PC-9 (cell line): ENCODE results near the gene TBX10. TPM values are rescaled to one million over a fixed set of nuclear protein-coding genes. Genes with fewer than 3 reads are reported as not detected.
"Not testable (repeated sequence)": the region's sequence is repeated elsewhere in the genome, so short reads cannot be mapped to it uniquely, and the experiment has no call there.

Source experiments
- BruUV-seq: library from RNA; stranded (reverse); fragments of 400-500 nt; replicated peaks from 2 replicates; lab custom pipeline; 2021; lab: Mats Ljungman, UMichigan
- CTCF ChIA-PET: fragments of 300-600 bp; sonication (Branson Sonifier 250); formaldehyde crosslinking; loops from one replicate; lab custom pipeline; 2022; ENCODE audit warnings: antibody characterized with exemption; lab: Charles Lee
- POLR2A ChIA-PET: fragments of 300-600 bp; sonication (Branson Sonifier 250); formaldehyde crosslinking; loops from one replicate; lab custom pipeline; 2022; ENCODE audit warnings: antibody characterized with exemption; ENCODE audit not compliant: unreplicated experiment; lab: Charles Lee
- DNase-seq, 2 experiments: peaks; one replicate each; pipeline versions ENCODE4 v3.0.0 to v3.0.0-alpha.2; 2015 to 2022; ENCODE audit warnings: mixed read lengths in 1 of 2
- H2AFZ ChIP-seq: fragments of 200-600 bp; sonication (generic); 2 replicates; pipeline ENCODE4 v1.8.1; 2017; ENCODE audit warnings: antibody characterized with exemption
- H3F3A ChIP-seq: fragments of 200-600 bp; sonication (generic); 2 replicates; pipeline ENCODE4 v1.8.1; 2017; ENCODE audit warnings: antibody characterized with exemption, mild to moderate bottlenecking, low read depth; ENCODE audit not compliant: insufficient read depth
- H3K27ac ChIP-seq: fragments of 200-600 bp; sonication (generic); 2 replicates; pipeline ENCODE4 v1.6.1; 2016; ENCODE audit warnings: mixed run types
- H3K27me3 ChIP-seq: fragments of 200-600 bp; sonication (generic); 2 replicates; pipeline ENCODE4 v1.6.1; 2016; ENCODE audit warnings: low read depth, mixed run types; ENCODE audit not compliant: insufficient read depth
- H3K36me3 ChIP-seq: fragments of 200-600 bp; sonication (generic); 2 replicates; pipeline ENCODE4 v1.6.1; 2016; ENCODE audit warnings: low read depth, mixed run types
- H3K4me1 ChIP-seq: fragments of 200-600 bp; sonication (generic); replicated peaks from 2 replicates; pipeline ENCODE4 v1.6.1; 2016; ENCODE audit warnings: mixed run types; ENCODE audit not compliant: insufficient read depth
- H3K4me2 ChIP-seq: fragments of 200-600 bp; sonication (generic); 2 replicates; pipeline ENCODE4 v1.6.1; 2017; ENCODE audit warnings: mixed run types
- H3K4me3 ChIP-seq: fragments of 200-600 bp; sonication (generic); 2 replicates; pipeline ENCODE4 v1.6.1; 2016; ENCODE audit warnings: mixed run types
- H3K79me2 ChIP-seq: fragments of 200-600 bp; sonication (generic); 2 replicates; pipeline ENCODE4 v1.6.1; 2017; ENCODE audit warnings: low read depth, mixed run types
- H3K9me2 ChIP-seq: fragments of 200-600 bp; sonication (generic); 2 replicates; pipeline ENCODE4 v1.8.1; 2017; ENCODE audit warnings: mild to moderate bottlenecking; ENCODE audit not compliant: insufficient read depth
- H3K9me3 ChIP-seq: fragments of 200-600 bp; sonication (generic); 2 replicates; pipeline ENCODE4 v1.8.1; 2016; ENCODE audit warnings: low read depth; ENCODE audit not compliant: insufficient read depth
- H4K20me1 ChIP-seq: fragments of 200-600 bp; sonication (generic); 2 replicates; pipeline ENCODE4 v1.8.1; 2017; ENCODE audit not compliant: insufficient read depth
- EZH2 ChIP-seq: fragments of 200-600 bp; sonication (generic); IDR thresholded peaks from 2 replicates; pipeline ENCODE4 v1.8.0; 2017; ENCODE audit warnings: antibody characterized with exemption, low read depth
- intact Hi-C: fragments of 100-400 bp; cut with micrococcal nuclease; formaldehyde crosslinking; loops from one replicate; pipeline ENCODE4 v1.10.0; 2022; ENCODE audit not compliant: unreplicated experiment
- total RNA-seq: library from RNA; stranded (reverse); gene quantifications from 2 replicates; pipeline ENCODE4 v1.2.3, GENCODE V29; 2021
- TF ChIP-seq, protein P1 (sequence below): fragments of 200-600 bp; sonication (generic); conservative IDR thresholded peaks from 2 replicates; pipeline ENCODE4 v1.6.1; 2017; ENCODE audit warnings: mixed run types, antibody characterized with exemption, mild to moderate bottlenecking, moderate library complexity

The TBX10 gene
- total RNA-seq, 1 experiment from 2014 or later, result not detected

DNA sequence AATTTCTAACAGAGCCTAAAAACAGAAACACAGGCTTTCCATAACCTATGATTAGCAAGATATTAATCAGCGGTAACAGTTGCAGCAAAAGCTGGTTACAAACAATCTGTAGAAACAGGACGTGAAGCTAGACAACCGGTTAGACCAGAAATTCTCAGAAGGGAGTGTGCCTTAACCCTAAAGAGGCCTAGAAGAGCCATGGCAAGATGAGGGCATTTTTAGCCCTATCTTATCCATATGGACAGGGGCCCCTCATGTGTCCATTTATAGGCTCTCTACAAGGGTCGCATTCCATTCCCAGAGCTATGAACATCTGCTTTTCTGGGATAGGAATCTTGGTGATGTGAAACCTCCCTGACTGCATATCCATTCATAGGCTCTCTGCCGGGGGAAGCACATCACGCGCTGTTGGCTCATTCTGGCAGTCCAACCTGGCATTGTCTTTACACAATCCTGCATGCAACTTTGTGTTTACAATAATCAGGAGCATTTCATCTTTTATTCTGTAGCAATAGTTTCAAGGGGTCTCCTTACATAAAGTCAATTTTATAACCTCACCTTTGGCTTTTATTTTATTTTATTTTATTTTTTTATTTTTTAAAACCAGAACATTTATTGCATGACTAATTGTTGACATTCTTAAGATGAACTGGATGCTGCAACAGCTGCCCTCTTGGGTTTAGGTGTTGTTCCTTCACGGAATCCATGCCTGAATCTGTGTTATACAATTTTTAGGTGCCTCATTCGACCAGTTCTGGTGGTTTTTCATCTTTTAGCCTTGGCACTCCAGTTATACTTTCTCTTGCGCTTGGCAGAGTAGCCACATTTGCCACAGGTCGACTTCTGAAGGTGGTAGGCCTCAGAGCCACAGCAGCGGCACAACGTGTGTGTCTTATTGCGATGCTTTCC, 42.8 kb upstream of the TBX10 start:
- BruUV-seq, H4K20me1 ChIP-seq, H3K9me3 ChIP-seq, H3K9me2 ChIP-seq, POLR2A ChIA-PET, H3K79me2 ChIP-seq, intact Hi-C loops, H3K36me3 ChIP-seq, H3K27me3 ChIP-seq, H2AFZ ChIP-seq: not testable (repeated sequence)
- peaks cover 34% of the 10 kb centered on the region for H3F3A ChIP-seq
- H3K27ac ChIP-seq, result peak overlapping the region; percentile 63
- CTCF ChIA-PET, result interaction anchor here (1.2 kb wide), 1 partner anchor 16 kb away, joined by 3 read pairs; no protein-coding TSS in a partner anchor
- H3K4me3 ChIP-seq, result peak overlapping the region; percentile 11; the same call in 1 of the 2 replicates
- DNase-seq, result peak; percentile 53 to 81
- peaks cover 68% of the 10 kb centered on the region for H3K4me1 ChIP-seq
- peak overlapping the region; percentile 71 for H3K4me2 ChIP-seq

DNA sequence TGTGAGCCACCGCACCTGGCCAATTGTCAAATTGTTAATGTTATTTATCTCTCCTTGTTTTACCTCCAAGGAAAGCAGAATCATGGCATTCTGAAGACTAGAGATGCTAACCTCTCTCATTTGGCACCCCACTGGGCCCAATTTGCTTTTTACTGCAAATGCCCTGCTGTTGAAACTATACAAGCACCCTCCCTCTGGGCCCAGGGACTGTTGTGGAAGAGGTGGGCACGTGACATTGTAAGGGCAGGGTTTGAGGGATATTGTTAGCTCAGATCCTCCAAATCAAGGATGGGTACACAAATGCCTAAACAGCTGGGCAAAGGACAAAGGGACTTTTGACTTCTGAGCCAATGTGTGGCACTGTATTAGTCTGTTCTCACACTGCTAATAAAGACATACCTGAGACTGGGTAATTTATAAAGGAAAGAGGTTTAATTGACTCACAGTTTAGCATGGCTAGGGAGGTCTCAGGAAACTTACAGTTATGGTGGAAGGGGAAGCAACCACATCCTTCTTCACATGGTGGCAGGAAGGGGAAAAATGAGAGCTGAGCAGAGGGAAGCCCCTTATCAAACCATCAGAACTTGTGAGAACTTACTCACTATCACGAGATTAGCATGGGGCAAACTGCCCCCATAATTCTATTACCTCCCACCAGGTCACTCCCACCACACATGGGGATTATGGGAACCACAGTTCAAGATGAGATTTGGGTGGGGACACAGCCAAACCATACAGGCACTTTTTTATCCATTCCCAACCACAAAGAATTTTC, 41.3 kb upstream of the TBX10 start:
- H4K20me1 ChIP-seq, result no peaks in the 10 kb centered on the region
- H3K27me3 ChIP-seq, result no peaks in the 10 kb centered on the region
- ChIA-PET CTCF (interaction anchor here (0.7 to 1.2 kb wide), 2 partner anchors 14 to 598 kb away, joined by 3 read pairs; no protein-coding TSS in a partner anchor), POLR2A (no interaction called here)
- H3K4me1 ChIP-seq, result peaks cover 67% of the 10 kb centered on the region
- H3K9me3 ChIP-seq, result no peaks in the 10 kb centered on the region
- H3K79me2 ChIP-seq, result no peaks in the 10 kb centered on the region
- no TSS peak for BruUV-seq
- H3K4me3 ChIP-seq, result no peak overlapping the region
- H3K9me2 ChIP-seq, result no peaks in the 10 kb centered on the region
- peaks cover 34% of the 10 kb centered on the region for H3F3A ChIP-seq
- H3K27ac ChIP-seq, result peak overlapping the region; percentile 63
- peak overlapping the region; percentile 12; the same call in 1 of the 2 replicates for H2AFZ ChIP-seq
- peak overlapping the region; percentile 71 for H3K4me2 ChIP-seq
- intact Hi-C loops, result no loop called here
- TF ChIP-seq, protein P1, sequence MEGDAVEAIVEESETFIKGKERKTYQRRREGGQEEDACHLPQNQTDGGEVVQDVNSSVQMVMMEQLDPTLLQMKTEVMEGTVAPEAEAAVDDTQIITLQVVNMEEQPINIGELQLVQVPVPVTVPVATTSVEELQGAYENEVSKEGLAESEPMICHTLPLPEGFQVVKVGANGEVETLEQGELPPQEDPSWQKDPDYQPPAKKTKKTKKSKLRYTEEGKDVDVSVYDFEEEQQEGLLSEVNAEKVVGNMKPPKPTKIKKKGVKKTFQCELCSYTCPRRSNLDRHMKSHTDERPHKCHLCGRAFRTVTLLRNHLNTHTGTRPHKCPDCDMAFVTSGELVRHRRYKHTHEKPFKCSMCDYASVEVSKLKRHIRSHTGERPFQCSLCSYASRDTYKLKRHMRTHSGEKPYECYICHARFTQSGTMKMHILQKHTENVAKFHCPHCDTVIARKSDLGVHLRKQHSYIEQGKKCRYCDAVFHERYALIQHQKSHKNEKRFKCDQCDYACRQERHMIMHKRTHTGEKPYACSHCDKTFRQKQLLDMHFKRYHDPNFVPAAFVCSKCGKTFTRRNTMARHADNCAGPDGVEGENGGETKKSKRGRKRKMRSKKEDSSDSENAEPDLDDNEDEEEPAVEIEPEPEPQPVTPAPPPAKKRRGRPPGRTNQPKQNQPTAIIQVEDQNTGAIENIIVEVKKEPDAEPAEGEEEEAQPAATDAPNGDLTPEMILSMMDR, result no peak
- no peak for TF ChIP-seq EZH2
- H3K36me3 ChIP-seq, result no peaks in the 10 kb centered on the region
- no peak for DNase-seq

DNA sequence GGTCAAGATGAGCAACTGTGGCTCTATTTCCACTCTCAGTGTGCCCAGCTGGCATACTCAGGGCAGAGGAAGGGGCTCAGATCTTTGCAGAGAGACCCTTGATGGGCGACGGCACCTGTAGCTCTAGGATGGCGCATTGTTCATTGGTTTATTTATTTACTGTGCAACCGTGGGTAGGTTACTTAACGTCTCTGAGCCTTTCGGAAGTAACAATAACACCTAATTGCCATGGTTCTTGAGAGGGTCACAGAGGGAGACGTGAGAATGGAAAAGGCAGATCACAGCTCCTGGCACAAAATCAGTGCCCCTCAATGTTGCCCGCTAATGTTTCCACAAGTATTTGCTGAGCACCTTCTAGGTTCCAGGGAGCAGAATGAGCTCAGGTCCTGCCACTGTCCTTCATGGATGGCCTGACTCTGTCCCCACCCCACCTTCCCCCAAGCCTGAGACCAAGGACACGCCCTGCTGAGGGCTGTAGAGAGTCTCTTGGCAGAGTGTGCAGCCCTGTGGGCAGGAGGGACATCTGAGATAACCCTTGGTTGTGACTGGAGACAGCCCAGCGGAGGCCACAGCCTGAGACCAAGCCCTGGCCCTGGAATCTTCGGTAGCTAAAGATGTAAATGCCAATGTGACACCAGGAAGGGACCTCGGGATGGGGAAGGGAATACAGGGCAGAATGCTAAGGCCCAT, 35.6 kb upstream of the TBX10 start:
- H3K36me3 ChIP-seq, result no peaks in the 10 kb centered on the region
- H3K9me2 ChIP-seq, result no peaks in the 10 kb centered on the region
- peak overlapping the region; percentile 69 for H3K4me2 ChIP-seq
- no TSS peak for BruUV-seq
- no peaks in the 10 kb centered on the region for H3K9me3 ChIP-seq
- H3K79me2 ChIP-seq, result peaks cover 13% of the 10 kb centered on the region; the same call in 1 of the 2 replicates
- CTCF ChIA-PET, result interaction anchor here (0.5 kb wide), 1 partner anchor 273 kb away, joined by 4 read pairs; the partner anchor contains the start of gene PPP1CA
- no peak overlapping the region for H2AFZ ChIP-seq
- peak; percentile 42 to 46 for DNase-seq
- no peak for TF ChIP-seq EZH2
- TF ChIP-seq, protein P1, result no peak
- peak overlapping the region; percentile 68 for H3K27ac ChIP-seq
- no peaks in the 10 kb centered on the region for H4K20me1 ChIP-seq
- H3K27me3 ChIP-seq, result no peaks in the 10 kb centered on the region
- intact Hi-C loops, result no loop called here
- peak overlapping the region; percentile 19; the same call in 1 of the 2 replicates for H3K4me3 ChIP-seq
- H3F3A ChIP-seq, result peaks cover 21% of the 10 kb centered on the region
- POLR2A ChIA-PET, result interaction anchor here (0.5 to 1.1 kb wide), 3 partner anchors 23 to 318 kb away, joined by 3 to 5 read pairs (median 4); partner anchors contain the start of gene AIP
- peaks cover 49% of the 10 kb centered on the region for H3K4me1 ChIP-seq
